Stomach (tissue), 9 donors: ENCODE results near the gene ARRDC2. TPM values are rescaled to one million over a fixed set of nuclear protein-coding genes. Genes with fewer than 3 reads are reported as not detected.
A peak's percentile ranks its signal among the peaks of the same experiment; 100 is the strongest.

Source experiments
- DNase-seq, 2 donors: peaks; one replicate each; pipeline versions ENCODE4 v3.0.0 to v3.0.0-alpha.2; 2013 to 2019
- H3K27ac ChIP-seq, 5 donors: fragments of 200-600 bp in 4 of 5; sonication (generic) in 4 of 5; one replicate each; pipeline ENCODE4 v1.5.1; 2013 to 2019; ENCODE audit warnings: mild to moderate bottlenecking in 1 of 5, moderate library complexity in 1 of 5
- H3K27me3 ChIP-seq, 3 donors: fragments of 200-600 bp; sonication (generic); one replicate each; pipeline ENCODE4 v1.5.1; 2017 to 2019; ENCODE audit warnings: mixed run types in 1 of 3
- H3K36me3 ChIP-seq, 4 donors: fragments of 200-600 bp; sonication (generic); 1 replicate in 3 of 4; 2 replicates in 1 of 4; pipeline ENCODE4 v1.5.1; 2016 to 2019
- H3K4me1 ChIP-seq, 4 donors: fragments of 200-600 bp; sonication (generic); one replicate each; pipeline ENCODE4 v1.5.1; 2016 to 2019
- H3K4me3 ChIP-seq, 4 donors: fragments of 200-600 bp; sonication (generic) in 3 of 4; one replicate each; pipeline ENCODE4 v1.5.1; 2016 to 2019; ENCODE audit warnings: mild to moderate bottlenecking in 1 of 4
- H3K9me3 ChIP-seq, 4 donors: fragments of 200-600 bp; sonication (generic); one replicate each; pipeline ENCODE4 v1.5.1; 2016 to 2019
- EP300 ChIP-seq: sonication (generic); formaldehyde crosslinking; IDR thresholded peaks from one replicate; pipeline ENCODE4 v1.6.1; 2017; ENCODE audit warnings: antibody characterized with exemption
- POLR2A ChIP-seq, 4 donors: fragments of 450-650 bp; IDR thresholded peaks; one replicate each; pipeline ENCODE4 v1.6.1; 2016; ENCODE audit warnings: antibody characterized with exemption in 4 of 4, control low read depth in 2 of 4, mild to moderate bottlenecking in 1 of 4, moderate library complexity in 1 of 4
- POLR2AphosphoS5 ChIP-seq, 3 donors: sonication (generic); formaldehyde crosslinking; IDR thresholded peaks; one replicate each; pipeline ENCODE4 v1.6.1; 2016; ENCODE audit warnings: antibody characterized with exemption in 3 of 3
- WGBS, 5 donors: extraction: QIAGEN DNeasy Blood & Tissue Kit in 3 of 5; methylation state at CpG; one replicate each; pipeline versions ENCODE4 v1.1.5 to v1.1.7; 2013 to 2018; 5-methylcytosine and 5-hydroxymethylcytosine counted together
- intact Hi-C: fragments of 100-400 bp; cut with DNase I; formaldehyde crosslinking; loops from one replicate; pipeline ENCODE4 v1.15.1; 2023; ENCODE audit warnings: low total_unique reads
- polyA plus RNA-seq, 3 donors: library from polyadenylated mRNA; stranded (reverse); fragments of 200-250 nt; gene quantifications; one replicate each; pipeline ENCODE4 v1.2.3, GENCODE V29; 2013
- total RNA-seq, 5 donors: library from RNA; depleted of rRNA; stranded (reverse); fragments of >200 nt; gene quantifications; one replicate each; pipeline versions ENCODE4 v1.1.0 to v1.2.3, GENCODE V29; 2014 to 2016
- TF ChIP-seq, protein P1 (sequence below), 7 experiments: fragments of 450-650 bp in 4 of 7; fragments of 200-600 bp in 3 of 7; sonication (generic) in 3 of 7; IDR thresholded peaks; one replicate each; pipeline ENCODE4 v1.5.1; 2016 to 2019; ENCODE audit warnings: antibody characterized with exemption in 7 of 7, control low read depth in 2 of 7, mild to moderate bottlenecking in 1 of 7
- donor health status: healthy with polysubstance abuse.
- donor health status: Bipolar disorder and iron deficiency.
- donor health status: healthy.

ARRDC2 gene
- total and polyA plus RNA-seq, 8 donors: 19.8 to 130 (median 36.3) TPM

DNA sequence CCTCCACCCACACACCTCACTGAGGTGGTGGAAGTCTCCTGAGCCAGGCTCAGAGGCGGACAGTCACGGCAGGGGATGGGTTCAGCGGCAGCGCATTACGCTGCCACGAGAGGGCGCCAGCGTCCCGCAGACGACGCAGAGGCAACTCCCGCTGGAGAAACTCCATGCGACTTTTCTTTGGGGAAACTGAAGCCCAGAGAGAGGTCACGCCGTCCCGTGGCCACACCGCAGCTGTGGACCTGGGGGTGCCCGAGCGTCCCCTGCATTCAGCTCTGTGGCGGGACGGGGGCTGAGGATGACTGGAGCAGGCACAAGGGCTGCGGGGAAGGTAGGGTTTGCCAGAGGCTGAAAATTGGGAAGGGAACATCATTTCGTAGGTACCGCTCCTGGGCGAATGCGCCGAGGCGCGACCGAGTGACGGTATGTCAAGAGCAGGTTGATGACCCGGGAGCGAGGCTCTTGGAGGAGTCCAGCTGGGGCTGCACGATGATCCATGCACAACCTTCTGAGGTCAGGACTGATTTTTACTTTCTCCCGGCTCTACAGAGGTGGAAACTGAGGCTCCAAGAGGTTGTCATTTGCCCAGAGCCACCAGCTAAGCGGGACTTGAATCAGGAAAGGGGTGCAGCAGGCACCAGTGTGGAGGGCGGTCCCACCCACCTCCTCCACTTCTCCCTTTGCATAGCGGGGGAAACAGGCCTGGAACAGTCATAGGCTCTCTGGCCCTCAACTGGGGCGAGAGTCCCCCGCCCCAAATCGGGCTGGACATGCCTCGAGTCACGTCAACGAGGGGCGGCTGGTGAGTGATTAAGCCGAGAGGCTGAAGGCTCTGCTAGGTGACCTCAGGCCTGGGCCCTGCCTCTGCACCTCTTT lies 690 bp upstream of the ARRDC2 start:
- Histone ChIP-seq H3K27me3 (no peaks in the 10 kb centered on the region), H3K4me1 (peaks cover 30 to 67% (median 46%) of the 10 kb centered on the region in 4 donors), H3K9me3 (no peaks in the 10 kb centered on the region), H3K36me3 (peaks cover 35 to 55% (median 48%) of the 10 kb centered on the region in 4 donors), H3K27ac (peak overlapping the region; percentile 77 to 88 (median 85)), H3K4me3 (peak overlapping the region; percentile 52 to 66 (median 60))
- intact Hi-C loops: loop anchor here (2.0 kb wide), 1 partner anchor 52 kb away; no protein-coding TSS in a partner anchor
- TF ChIP-seq, protein P1, sequence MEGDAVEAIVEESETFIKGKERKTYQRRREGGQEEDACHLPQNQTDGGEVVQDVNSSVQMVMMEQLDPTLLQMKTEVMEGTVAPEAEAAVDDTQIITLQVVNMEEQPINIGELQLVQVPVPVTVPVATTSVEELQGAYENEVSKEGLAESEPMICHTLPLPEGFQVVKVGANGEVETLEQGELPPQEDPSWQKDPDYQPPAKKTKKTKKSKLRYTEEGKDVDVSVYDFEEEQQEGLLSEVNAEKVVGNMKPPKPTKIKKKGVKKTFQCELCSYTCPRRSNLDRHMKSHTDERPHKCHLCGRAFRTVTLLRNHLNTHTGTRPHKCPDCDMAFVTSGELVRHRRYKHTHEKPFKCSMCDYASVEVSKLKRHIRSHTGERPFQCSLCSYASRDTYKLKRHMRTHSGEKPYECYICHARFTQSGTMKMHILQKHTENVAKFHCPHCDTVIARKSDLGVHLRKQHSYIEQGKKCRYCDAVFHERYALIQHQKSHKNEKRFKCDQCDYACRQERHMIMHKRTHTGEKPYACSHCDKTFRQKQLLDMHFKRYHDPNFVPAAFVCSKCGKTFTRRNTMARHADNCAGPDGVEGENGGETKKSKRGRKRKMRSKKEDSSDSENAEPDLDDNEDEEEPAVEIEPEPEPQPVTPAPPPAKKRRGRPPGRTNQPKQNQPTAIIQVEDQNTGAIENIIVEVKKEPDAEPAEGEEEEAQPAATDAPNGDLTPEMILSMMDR (IDR thresholded peaks at IDR 0.05): peak in 6 of 7 experiments; percentile 83 to 98 (median 97)
- no peak for TF ChIP-seq EP300
- peak in 1 of 4 donors; percentile 19 for TF ChIP-seq POLR2A (IDR thresholded peaks at IDR 0.05)
- TF ChIP-seq POLR2AphosphoS5 (IDR thresholded peaks at IDR 0.05): peak; percentile 20 to 77 (median 30)
- 2 to 6% (median 2%) methylated on average over 31 to 46 of the region's 46 CpGs for WGBS, 5 donors
- DNase-seq: peak; percentile 87 to 94

DNA sequence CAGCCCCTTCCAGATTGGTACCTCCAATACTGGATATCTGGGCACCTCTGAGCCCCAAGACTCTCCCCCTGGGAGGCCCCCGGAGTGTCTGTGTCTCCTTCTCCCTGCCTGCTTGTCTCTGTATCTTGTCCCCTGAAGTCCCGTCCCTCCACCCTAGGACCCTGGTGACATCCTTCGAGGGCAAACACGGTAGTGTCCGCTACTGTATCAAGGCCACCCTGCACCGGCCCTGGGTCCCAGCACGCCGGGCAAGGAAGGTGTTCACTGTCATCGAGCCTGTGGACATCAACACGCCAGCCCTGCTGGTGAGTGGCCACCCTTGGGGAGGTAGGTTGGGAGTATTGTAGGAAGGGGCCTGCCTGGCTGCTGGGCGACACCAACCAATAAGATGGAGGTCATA lies 844 bp downstream of the ARRDC2 start:
- 91 to 97% (median 95%) methylated on average over 9 to 11 of the region's 11 CpGs for WGBS, 5 donors
- Histone ChIP-seq H3K27ac (peak overlapping the region; percentile 53 to 88 (median 85)), H3K4me3 (peak overlapping the region; percentile 52 to 66 (median 60)), H3K27me3 (no peaks in the 10 kb centered on the region), H3K4me1 (peaks cover 30 to 66% (median 44%) of the 10 kb centered on the region in 4 donors), H3K36me3 (peaks cover 50 to 70% (median 63%) of the 10 kb centered on the region in 4 donors), H3K9me3 (no peaks in the 10 kb centered on the region)
- intact Hi-C loops: no loop called here
- TF ChIP-seq EP300: no peak
- TF ChIP-seq POLR2AphosphoS5 (IDR thresholded peaks at IDR 0.05): no peak
- TF ChIP-seq POLR2A (IDR thresholded peaks at IDR 0.05): no peak
- TF ChIP-seq, protein P1 (IDR thresholded peaks at IDR 0.05): no peak
- DNase-seq: no peak

DNA sequence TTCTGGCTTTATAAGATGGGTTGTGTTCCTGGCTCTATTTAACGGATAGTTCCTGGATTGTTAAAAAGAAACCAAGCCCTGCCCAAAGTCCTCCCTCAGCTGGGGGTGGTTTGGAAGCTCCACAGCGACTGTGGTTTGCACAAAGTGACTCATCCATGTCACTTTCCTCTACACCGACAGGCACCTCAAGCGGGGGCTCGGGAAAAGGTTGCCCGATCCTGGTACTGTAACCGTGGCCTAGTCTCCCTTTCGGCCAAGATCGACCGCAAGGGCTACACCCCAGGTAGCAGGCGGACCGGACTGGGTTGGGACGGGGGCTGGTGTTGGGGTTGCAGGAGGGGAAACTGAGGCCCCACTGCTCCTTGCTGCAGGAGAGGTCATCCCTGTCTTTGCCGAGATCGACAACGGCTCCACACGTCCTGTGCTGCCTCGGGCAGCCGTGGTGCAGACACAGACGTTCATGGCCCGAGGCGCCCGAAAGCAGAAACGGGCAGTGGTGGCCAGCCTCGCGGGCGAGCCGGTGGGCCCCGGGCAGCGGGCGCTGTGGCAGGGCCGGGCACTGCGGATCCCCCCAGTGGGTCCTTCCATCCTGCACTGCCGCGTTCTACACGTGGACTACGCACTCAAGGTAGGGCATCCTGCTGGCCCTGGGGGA lies 1.6 kb downstream of the ARRDC2 start:
- intact Hi-C loops: no loop called here
- Histone ChIP-seq H3K27me3 (no peaks in the 10 kb centered on the region), H3K4me3 (peak overlapping the region; percentile 52 to 66 (median 60)), H3K4me1 (peaks cover 37 to 71% (median 49%) of the 10 kb centered on the region in 4 donors), H3K36me3 (peaks cover 55 to 72% (median 66%) of the 10 kb centered on the region in 4 donors), H3K9me3 (no peaks in the 10 kb centered on the region), H3K27ac (peak overlapping the region in 4 of 5 donors; percentile 80 to 88 (median 86))
- DNase-seq: no peak
- TF ChIP-seq, protein P1 (IDR thresholded peaks at IDR 0.05): no peak
- no peak for TF ChIP-seq POLR2AphosphoS5 (IDR thresholded peaks at IDR 0.05)
- no peak for TF ChIP-seq EP300
- no peak for TF ChIP-seq POLR2A (IDR thresholded peaks at IDR 0.05)
- WGBS, 5 donors: 91 to 95% (median 93%) methylated on average over 18 to 37 of the region's 37 CpGs

DNA sequence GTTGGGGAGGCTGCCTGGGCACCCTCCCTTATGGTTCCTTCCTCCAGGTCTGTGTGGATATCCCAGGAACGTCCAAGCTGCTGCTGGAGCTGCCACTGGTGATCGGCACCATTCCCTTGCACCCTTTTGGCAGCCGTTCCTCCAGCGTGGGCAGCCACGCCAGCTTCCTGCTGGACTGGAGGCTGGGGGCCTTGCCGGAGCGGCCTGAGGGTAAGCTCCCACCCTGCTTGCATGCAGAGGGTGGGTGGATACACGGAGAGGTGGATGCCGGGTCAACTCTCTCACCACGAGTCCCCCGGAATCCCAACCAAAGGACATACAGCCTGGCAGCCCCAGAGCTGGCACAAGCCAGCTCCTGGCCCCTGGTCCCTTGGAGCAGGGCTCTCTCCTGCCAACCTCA lies 2.2 kb downstream of the ARRDC2 start:
- Histone ChIP-seq H3K27ac (peak overlapping the region in 3 of 5 donors; percentile 85 to 88 (median 87)), H3K4me3 (peak overlapping the region; percentile 52 to 66 (median 60)), H3K27me3 (no peaks in the 10 kb centered on the region), H3K9me3 (no peaks in the 10 kb centered on the region), H3K36me3 (peaks cover 61 to 75% (median 69%) of the 10 kb centered on the region in 4 donors), H3K4me1 (peaks cover 40 to 72% (median 49%) of the 10 kb centered on the region in 4 donors)
- TF ChIP-seq, protein P1 (IDR thresholded peaks at IDR 0.05): no peak
- TF ChIP-seq EP300 (no peak), POLR2A (IDR thresholded peaks at IDR 0.05) (no peak), POLR2AphosphoS5 (IDR thresholded peaks at IDR 0.05) (no peak)
- no peak for DNase-seq
- intact Hi-C loops: no loop called here
- WGBS, 5 donors: 86 to 92% (median 88%) methylated on average over 5 to 11 of the region's 11 CpGs
